ENCODE data around the gene MED1.

MED1 gene

GRCh38 chr17:39361064-39361463 is 90.0 kb downstream of the MED1 start:
- DNase-seq: no peak

DNA sequence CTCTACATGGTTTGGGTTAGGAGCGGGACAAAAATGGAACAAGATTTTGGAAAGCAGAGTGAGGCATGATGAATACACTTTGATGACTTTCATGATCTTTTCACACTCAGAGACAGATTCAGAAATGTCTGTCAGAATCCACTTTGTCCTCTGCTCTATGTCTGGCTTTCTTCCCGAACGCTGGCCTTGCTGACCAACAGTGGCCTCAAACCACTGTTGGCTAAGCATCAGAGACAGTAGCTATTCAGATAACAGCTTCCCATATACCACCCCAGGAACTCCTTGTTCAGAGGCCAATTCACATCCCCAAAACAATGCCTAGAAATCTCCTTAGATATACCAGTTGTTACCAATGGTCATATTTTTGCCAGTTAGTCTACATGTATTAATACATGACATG is 90.5 kb downstream of the MED1 start:
- no peak for DNase-seq

DNA sequence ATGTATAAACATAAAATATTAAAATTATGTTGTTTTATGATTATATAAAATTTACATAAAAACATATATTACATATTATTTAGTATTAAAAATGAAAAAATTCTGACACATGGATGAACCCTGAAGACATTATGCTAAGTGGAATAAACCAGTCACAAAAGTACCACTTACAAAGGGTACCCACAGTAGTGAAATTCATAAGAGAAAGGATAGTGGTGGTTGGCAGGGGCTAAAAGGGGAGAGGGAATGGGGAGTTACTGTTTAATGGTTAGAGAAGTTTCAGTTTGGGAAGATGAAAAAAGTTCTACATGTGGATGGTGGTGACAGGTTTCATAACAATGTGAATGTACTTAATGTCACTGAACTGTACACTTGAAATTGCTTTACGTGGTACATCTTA is 91.1 kb downstream of the MED1 start:
- DNase-seq: no peak

DNA sequence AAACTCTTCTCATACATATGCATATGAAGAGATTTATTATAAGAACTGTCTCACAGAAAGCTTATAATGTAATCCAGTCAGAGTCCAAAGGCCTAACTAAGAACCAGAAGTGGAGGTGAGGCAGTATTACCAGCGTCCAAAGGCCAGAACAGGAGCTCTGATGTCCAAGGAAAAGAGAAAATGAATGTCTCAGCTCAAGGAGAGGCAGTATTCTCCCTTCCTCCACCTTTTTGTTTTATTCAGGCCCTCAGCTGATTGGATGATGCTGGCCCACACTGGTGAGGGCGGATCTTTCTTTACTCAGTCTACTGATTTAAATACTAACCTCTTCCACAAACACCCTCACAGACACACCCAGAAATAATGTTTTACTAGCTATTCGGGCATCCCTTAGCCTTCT is 93.1 kb downstream of the MED1 start:
- no peak for DNase-seq

DNA sequence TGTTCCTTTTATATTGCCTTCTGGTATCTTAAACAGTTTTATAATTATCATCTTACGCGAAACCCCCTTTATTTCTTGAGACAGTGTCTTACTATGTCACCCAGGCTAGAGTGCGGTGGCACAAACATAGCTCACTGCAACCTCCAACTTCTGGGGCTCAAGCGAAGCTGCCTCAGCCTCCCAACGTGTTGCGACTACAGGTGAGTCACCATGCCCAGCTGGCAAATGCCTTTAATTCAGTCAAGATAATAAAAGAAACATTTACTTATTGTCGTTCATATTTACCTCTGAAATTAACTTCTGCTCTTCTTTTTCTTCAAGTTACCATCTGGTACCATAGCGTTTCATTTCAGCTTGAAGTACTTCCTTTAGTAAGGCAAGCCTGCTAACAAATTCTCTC is 93.6 kb downstream of the MED1 start:
- no peak for DNase-seq
